Activated T-cell treated with anti-CD3 and anti-CD28 coated beads, Interleukin-2, amount 50 U/mL, for 72 hours (primary cell): ENCODE measurements around the gene SPATA31A5. TPM values are rescaled to one million over a fixed set of nuclear protein-coding genes. Genes with fewer than 3 reads are reported as not detected.
"Not testable (repeated sequence)": the region's sequence is repeated elsewhere in the genome, so short reads cannot be mapped to it uniquely, and the experiment has no call there.

Experiments used
- ATAC-seq, 2 donors: fragments of 150-1000 bp; cut with Tn5 transposase; replicated peaks in 1 of 2; 2 replicates each; pipeline ENCODE4 v1.10.0; 2021; ENCODE audit warnings: moderate library complexity in 2 of 2, mild to moderate bottlenecking in 1 of 2
- DNase-seq, 2 donors: peaks; one replicate each; pipeline ENCODE4 v3.0.0; 2021 to 2022; ENCODE audit warnings: mixed read lengths in 1 of 2
- H3K27ac Mint-ChIP-seq: one replicate; pipeline ENCODE4 v1.8.0; 2022; ENCODE audit warnings: mild to moderate bottlenecking, moderate library complexity, mixed read lengths
- H3K27me3 Mint-ChIP-seq: one replicate; pipeline ENCODE4 v1.8.0; 2022; ENCODE audit warnings: low read depth, mixed read lengths
- H3K36me3 Mint-ChIP-seq, 2 donors: one replicate each; pipeline ENCODE4 v1.8.0; 2022; ENCODE audit warnings: mixed read lengths in 2 of 2, mild to moderate bottlenecking in 1 of 2; ENCODE audit not compliant: insufficient read depth in 2 of 2
- H3K4me1 Mint-ChIP-seq: one replicate; pipeline ENCODE4 v1.8.0; 2022; ENCODE audit warnings: low read depth, mixed read lengths
- H3K4me3 Mint-ChIP-seq, 2 donors: one replicate each; pipeline ENCODE4 v1.8.0; 2022; ENCODE audit warnings: mild to moderate bottlenecking in 2 of 2, mixed read lengths in 2 of 2, moderate library complexity in 2 of 2
- H3K9me3 Mint-ChIP-seq, 2 donors: one replicate each; pipeline ENCODE4 v1.8.0; 2022; ENCODE audit warnings: mixed read lengths in 2 of 2
- total RNA-seq, 2 donors: library from RNA; stranded (reverse); gene quantifications; one replicate each; pipeline ENCODE4 v1.2.3, GENCODE V29; 2022

The SPATA31A5 gene
- not detected for total RNA-seq

- not testable (repeated sequence) for H3K9me3 Mint-ChIP-seq, H3K27me3 Mint-ChIP-seq, H3K27ac Mint-ChIP-seq, H3K36me3 Mint-ChIP-seq, H3K4me1 Mint-ChIP-seq, ATAC-seq, DNase-seq, H3K4me3 Mint-ChIP-seq
Measured at GRCh38 chr9:60914107-60914506, at the start of gene SPATA31A5. Gene SPATA31A5 (plus strand): TSS chr9:60914407. CDS start chr9:60914436, 29 bp downstream.

- not testable (repeated sequence) for DNase-seq, H3K4me1 Mint-ChIP-seq, H3K4me3 Mint-ChIP-seq, H3K27ac Mint-ChIP-seq, ATAC-seq, H3K36me3 Mint-ChIP-seq, H3K27me3 Mint-ChIP-seq, H3K9me3 Mint-ChIP-seq
Measured at GRCh38 chr9:60962990-60963350, 48.8 kb downstream of the SPATA31A5 start.

- not testable (repeated sequence) for H3K4me3 Mint-ChIP-seq, H3K27ac Mint-ChIP-seq, H3K9me3 Mint-ChIP-seq, H3K36me3 Mint-ChIP-seq, H3K4me1 Mint-ChIP-seq, DNase-seq, ATAC-seq, H3K27me3 Mint-ChIP-seq
Measured at GRCh38 chr9:60966382-60966781, 52.2 kb downstream of the SPATA31A5 start.
